ENCODE results near the gene LGI2. TPM values are rescaled to one million over a fixed set of nuclear protein-coding genes. Genes with fewer than 3 reads are reported as not detected.
A peak's percentile ranks its signal among the peaks of the same experiment; 100 is the strongest.
"Not testable (repeated sequence)": the region's sequence is repeated elsewhere in the genome, so short reads cannot be mapped to it uniquely, and the experiment has no call there.

LGI2 gene
- total and polyA plus RNA-seq, 7 donors = 0.23 to 6.7 (median 1.8) TPM; not detected in 1

GRCh38 chr4:25022766-25023165 lies 8.0 kb downstream of the LGI2 start:
- H3K4me1 ChIP-seq = no peaks in the 10 kb centered on the region
- H3K27me3 ChIP-seq = no peaks in the 10 kb centered on the region
- no peak for DNase-seq
- no peak overlapping the region for H3K4me3 ChIP-seq
- WGBS, 2 donors = 71 to 78% methylated on average over 1 of the region's 1 CpG
- no peaks in the 10 kb centered on the region for H3K9me3 ChIP-seq
- intact Hi-C loops (cut with DNase I) = no loop called here
- no peak overlapping the region for H3K27ac ChIP-seq
- TF ChIP-seq EP300 (IDR thresholded peaks at IDR 0.05) (no peak), POLR2A (IDR thresholded peaks at IDR 0.05) (no peak), CTCF (IDR thresholded peaks at IDR 0.05) (no peak), POLR2AphosphoS5 (IDR thresholded peaks at IDR 0.05) (no peak)
- H3K36me3 ChIP-seq = peaks cover 0 to 11% (median 4%) of the 10 kb centered on the region in 4 donors

GRCh38 chr4:25021216-25021615 lies 9.5 kb downstream of the LGI2 start:
- H3K9me3 ChIP-seq = no peaks in the 10 kb centered on the region
- peaks cover 0 to 11% (median 4%) of the 10 kb centered on the region in 4 donors for H3K36me3 ChIP-seq
- no peak for TF ChIP-seq POLR2A (IDR thresholded peaks at IDR 0.05)
- no peak for TF ChIP-seq EP300 (IDR thresholded peaks at IDR 0.05)
- no peak for TF ChIP-seq CTCF (IDR thresholded peaks at IDR 0.05)
- no peak for TF ChIP-seq POLR2AphosphoS5 (IDR thresholded peaks at IDR 0.05)
- no peak overlapping the region for H3K27ac ChIP-seq
- intact Hi-C loops (cut with DNase I) = no loop called here
- H3K27me3 ChIP-seq = no peaks in the 10 kb centered on the region
- WGBS, 2 donors = 75 to 82% methylated on average over 2 of the region's 2 CpGs
- no peaks in the 10 kb centered on the region for H3K4me1 ChIP-seq
- DNase-seq = no peak
- no peak overlapping the region for H3K4me3 ChIP-seq

GRCh38 chr4:25020236-25020635 lies 10.5 kb downstream of the LGI2 start:
- no peak overlapping the region for H3K4me3 ChIP-seq
- no peaks in the 10 kb centered on the region for H3K27me3 ChIP-seq
- intact Hi-C loops (cut with DNase I) = no loop called here
- no peak overlapping the region for H3K27ac ChIP-seq
- peaks cover 0 to 1% (median under 1%) of the 10 kb centered on the region in 4 donors for H3K4me1 ChIP-seq
- 31 to 69% methylated on average over 5 of the region's 5 CpGs for WGBS, 2 donors
- TF ChIP-seq POLR2A (IDR thresholded peaks at IDR 0.05) (no peak), POLR2AphosphoS5 (IDR thresholded peaks at IDR 0.05) (no peak), EP300 (IDR thresholded peaks at IDR 0.05) (no peak), CTCF (IDR thresholded peaks at IDR 0.05) (no peak)
- H3K36me3 ChIP-seq = peaks cover 0 to 11% (median 4%) of the 10 kb centered on the region in 4 donors
- no peak for DNase-seq
- H3K9me3 ChIP-seq = no peaks in the 10 kb centered on the region

GRCh38 chr4:25019501-25019900 lies 11.2 kb downstream of the LGI2 start:
- H3K27me3 ChIP-seq = no peaks in the 10 kb centered on the region
- H3K4me1 ChIP-seq = peaks cover 0 to 8% (median 4%) of the 10 kb centered on the region in 4 donors
- intact Hi-C loops (cut with DNase I) = no loop called here
- 89 to 93% methylated on average over 2 of the region's 2 CpGs for WGBS, 2 donors
- no peak for DNase-seq
- TF ChIP-seq EP300 (IDR thresholded peaks at IDR 0.05) (no peak), POLR2AphosphoS5 (IDR thresholded peaks at IDR 0.05) (no peak), CTCF (IDR thresholded peaks at IDR 0.05) (no peak), POLR2A (IDR thresholded peaks at IDR 0.05) (no peak)
- no peak overlapping the region for H3K4me3 ChIP-seq
- no peak overlapping the region for H3K27ac ChIP-seq
- H3K36me3 ChIP-seq = peaks cover 0 to 8% (median 3%) of the 10 kb centered on the region in 4 donors
- no peaks in the 10 kb centered on the region for H3K9me3 ChIP-seq

GRCh38 chr4:25015012-25015411 lies 15.7 kb downstream of the LGI2 start:
- Histone ChIP-seq H3K36me3 (no peaks in the 10 kb centered on the region), H3K4me3 (no peak overlapping the region), H3K4me1 (peaks cover 2 to 26% (median 22%) of the 10 kb centered on the region in 4 donors), H3K27ac (peak overlapping the region in 3 of 4 donors; percentile 35 to 67 (median 50)), H3K27me3 (no peaks in the 10 kb centered on the region), H3K9me3 (no peaks in the 10 kb centered on the region)
- TF ChIP-seq POLR2AphosphoS5 (IDR thresholded peaks at IDR 0.05) (no peak), POLR2A (IDR thresholded peaks at IDR 0.05) (no peak), CTCF (IDR thresholded peaks at IDR 0.05) (no peak), EP300 (IDR thresholded peaks at IDR 0.05) (no peak)
- 39 to 84% methylated on average over 3 of the region's 3 CpGs for WGBS, 2 donors
- intact Hi-C loops (cut with DNase I) = no loop called here
- no peak for DNase-seq

- intact Hi-C loops (cut with DNase I); H3K27me3 ChIP-seq; H3K36me3 ChIP-seq; DNase-seq; H3K4me3 ChIP-seq; H3K9me3 ChIP-seq: not testable (repeated sequence)
- Histone ChIP-seq H3K4me1 (peaks cover 2 to 26% (median 22%) of the 10 kb centered on the region in 4 donors), H3K27ac (peak overlapping the region; percentile 40 to 67 (median 55))
- 91 to 98% methylated on average over 1 of the region's 1 CpG for WGBS, 2 donors
These were observed 16.1 kb downstream of the LGI2 start for GRCh38 chr4:25014662-25014983.
